ENCODE results near the gene MRPL4.

- TF ChIP-seq, protein P1, sequence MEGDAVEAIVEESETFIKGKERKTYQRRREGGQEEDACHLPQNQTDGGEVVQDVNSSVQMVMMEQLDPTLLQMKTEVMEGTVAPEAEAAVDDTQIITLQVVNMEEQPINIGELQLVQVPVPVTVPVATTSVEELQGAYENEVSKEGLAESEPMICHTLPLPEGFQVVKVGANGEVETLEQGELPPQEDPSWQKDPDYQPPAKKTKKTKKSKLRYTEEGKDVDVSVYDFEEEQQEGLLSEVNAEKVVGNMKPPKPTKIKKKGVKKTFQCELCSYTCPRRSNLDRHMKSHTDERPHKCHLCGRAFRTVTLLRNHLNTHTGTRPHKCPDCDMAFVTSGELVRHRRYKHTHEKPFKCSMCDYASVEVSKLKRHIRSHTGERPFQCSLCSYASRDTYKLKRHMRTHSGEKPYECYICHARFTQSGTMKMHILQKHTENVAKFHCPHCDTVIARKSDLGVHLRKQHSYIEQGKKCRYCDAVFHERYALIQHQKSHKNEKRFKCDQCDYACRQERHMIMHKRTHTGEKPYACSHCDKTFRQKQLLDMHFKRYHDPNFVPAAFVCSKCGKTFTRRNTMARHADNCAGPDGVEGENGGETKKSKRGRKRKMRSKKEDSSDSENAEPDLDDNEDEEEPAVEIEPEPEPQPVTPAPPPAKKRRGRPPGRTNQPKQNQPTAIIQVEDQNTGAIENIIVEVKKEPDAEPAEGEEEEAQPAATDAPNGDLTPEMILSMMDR (conservative IDR thresholded peaks at IDR 0.05; ENCODE audit: low read depth, low read length): no peak
- TF ChIP-seq EZH2 (IDR thresholded peaks at IDR 0.05; ENCODE audit: borderline replicate concordance, low read depth, low read length, poor library complexity, severe bottlenecking): no peak
Measured at GRCh38 chr19:10295305-10295846, 43.4 kb downstream of the MRPL4 start.

All from A673 (cell line).